GM19023 (cell line): ENCODE measurements around the gene BNC2.
"Not testable (repeated sequence)": the region's sequence is repeated elsewhere in the genome, so short reads cannot be mapped to it uniquely, and the experiment has no call there.

Source experiments
- ATAC-seq: cut with Tn5 transposase; IDR thresholded peaks from one replicate; pipeline ENCODE4 v1.9.1; 2021; ENCODE audit warnings: mild to moderate bottlenecking, moderate library complexity; ENCODE audit not compliant: unreplicated experiment

The BNC2 gene

GRCh38 chr9:16519001-16519400 is 351.5 kb downstream of the BNC2 start:
- ATAC-seq, result no peak

GRCh38 chr9:16516891-16517290 is 353.6 kb downstream of the BNC2 start:
- ATAC-seq, result no peak

DNA sequence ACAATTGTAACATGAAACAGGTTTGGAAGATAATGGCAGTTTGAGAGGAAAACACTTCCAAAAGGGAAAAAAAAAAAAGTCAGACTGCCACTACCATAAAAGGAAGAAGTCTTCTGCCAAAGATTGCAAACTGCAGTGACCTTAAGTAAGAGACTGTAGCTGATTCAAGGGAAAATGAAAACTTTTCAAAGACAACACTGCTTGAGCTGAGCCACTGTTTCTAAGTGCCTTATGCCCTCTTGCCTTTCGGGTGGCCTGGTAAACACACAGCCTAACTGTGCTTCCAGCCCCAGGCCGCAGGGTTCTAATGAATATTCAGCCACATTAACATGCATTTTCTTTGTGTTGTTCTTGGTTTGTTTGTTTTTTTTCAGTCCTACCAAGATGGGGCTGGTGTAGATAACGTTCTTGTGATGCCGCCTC is 354.6 kb downstream of the BNC2 start:
- ATAC-seq, result no peak

GRCh38 chr9:16515207-16515606 is 355.3 kb downstream of the BNC2 start:
- ATAC-seq, result no peak

- no peak for ATAC-seq
Measured at GRCh38 chr9:16514131-16514530, 356.3 kb downstream of the BNC2 start.

- ATAC-seq, result no peak
Measured at GRCh38 chr9:16512281-16512680, 358.2 kb downstream of the BNC2 start.

GRCh38 chr9:16510482-16510881 is 360.0 kb downstream of the BNC2 start:
- ATAC-seq, result no peak

GRCh38 chr9:16509997-16510396 is 360.5 kb downstream of the BNC2 start:
- no peak for ATAC-seq

- no peak for ATAC-seq
Measured at GRCh38 chr9:16505199-16505598, 365.3 kb downstream of the BNC2 start.

GRCh38 chr9:16501726-16502125 is 368.7 kb downstream of the BNC2 start:
- no peak for ATAC-seq

DNA sequence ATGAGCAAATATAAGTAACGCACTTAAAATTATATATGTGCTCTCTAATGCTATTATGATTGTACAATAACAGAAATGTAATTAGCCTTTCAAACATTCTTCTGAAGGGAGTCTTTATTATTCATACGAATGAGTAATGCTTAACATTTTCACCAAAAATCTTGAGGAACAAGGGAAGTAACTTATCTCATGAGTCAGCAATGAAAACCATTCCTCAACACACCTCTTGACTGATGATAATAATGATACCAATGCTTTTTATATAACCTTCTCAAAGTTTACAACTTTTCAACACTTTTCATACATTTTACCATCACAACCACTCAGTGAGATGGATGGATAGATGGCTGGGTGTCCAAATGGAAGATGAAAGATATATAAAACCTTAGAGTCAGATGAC is 369.3 kb downstream of the BNC2 start:
- ATAC-seq, result no peak

DNA sequence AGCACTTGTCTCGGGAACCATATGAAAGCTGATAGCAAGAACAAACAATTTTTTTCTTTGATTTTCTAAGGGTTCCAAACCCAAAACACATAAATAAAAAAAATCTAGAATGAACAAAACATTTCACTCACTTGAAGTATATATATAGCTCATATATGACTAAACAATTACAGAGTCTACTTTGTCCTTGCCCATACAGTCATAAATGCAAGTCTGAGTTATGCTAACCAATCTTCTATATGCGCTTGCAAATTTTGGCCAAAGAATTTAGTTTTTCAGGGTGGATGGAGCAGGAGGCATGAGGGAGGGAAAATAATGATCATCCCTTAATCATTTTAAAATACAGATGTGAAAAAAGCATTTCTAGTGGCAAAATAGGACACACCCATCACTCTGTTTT is 370.1 kb downstream of the BNC2 start:
- no peak for ATAC-seq

DNA sequence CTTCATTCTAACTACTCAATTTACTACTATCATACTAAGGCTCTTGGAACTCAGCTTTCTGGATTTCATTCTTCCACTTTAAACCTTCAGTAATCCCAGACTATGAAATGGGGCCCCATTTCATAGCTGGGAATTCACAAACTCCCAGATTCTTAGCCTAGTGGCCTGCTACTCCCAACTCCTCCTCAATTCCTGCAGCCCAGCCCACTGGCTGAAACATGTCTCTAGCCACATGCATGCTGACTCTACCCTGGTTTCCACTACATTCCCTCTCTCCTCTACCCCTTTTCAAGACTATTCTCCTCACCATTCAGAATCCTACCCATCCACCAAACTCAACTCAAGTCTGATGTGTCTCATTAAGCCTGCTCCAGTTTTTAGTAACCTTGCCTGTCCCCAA is 370.6 kb downstream of the BNC2 start:
- ATAC-seq, result no peak

DNA sequence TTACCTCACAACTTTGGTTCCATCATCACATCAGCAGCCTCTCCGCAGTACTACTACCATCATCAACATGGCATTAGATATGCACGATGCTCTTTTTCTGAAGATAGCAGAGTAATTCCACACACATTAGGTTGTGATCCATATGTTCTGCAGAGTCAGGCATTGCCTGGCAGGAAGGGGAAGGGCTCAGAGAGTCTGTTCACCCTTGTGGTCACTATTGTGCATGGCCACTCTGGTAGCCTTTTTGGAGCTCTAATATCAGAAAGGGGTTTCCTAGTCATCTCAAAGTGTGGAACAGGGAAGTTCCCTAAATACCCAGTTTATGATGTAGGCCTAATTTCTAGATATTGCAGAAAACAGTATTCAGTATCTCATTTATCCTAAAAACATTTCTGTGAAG is 373.6 kb downstream of the BNC2 start:
- no peak for ATAC-seq

DNA sequence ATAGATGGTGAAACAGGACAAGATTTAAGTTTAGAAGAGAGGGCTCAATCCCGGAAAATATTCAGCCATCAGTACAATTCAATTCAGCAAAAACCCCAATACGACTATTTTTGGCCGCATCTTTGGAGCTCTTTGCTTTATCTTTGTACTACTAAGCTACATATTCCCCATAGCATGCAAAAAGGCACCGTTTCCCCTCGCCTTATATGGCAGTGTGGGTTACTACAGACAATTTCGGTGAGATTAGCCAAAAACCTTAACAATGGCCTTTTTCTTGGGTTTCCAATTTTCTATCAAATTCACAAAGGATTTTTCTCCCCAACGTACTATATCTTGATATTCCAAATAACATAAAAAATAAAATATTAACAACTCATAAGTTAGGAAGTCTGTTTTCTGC is 382.6 kb downstream of the BNC2 start:
- no peak for ATAC-seq

DNA sequence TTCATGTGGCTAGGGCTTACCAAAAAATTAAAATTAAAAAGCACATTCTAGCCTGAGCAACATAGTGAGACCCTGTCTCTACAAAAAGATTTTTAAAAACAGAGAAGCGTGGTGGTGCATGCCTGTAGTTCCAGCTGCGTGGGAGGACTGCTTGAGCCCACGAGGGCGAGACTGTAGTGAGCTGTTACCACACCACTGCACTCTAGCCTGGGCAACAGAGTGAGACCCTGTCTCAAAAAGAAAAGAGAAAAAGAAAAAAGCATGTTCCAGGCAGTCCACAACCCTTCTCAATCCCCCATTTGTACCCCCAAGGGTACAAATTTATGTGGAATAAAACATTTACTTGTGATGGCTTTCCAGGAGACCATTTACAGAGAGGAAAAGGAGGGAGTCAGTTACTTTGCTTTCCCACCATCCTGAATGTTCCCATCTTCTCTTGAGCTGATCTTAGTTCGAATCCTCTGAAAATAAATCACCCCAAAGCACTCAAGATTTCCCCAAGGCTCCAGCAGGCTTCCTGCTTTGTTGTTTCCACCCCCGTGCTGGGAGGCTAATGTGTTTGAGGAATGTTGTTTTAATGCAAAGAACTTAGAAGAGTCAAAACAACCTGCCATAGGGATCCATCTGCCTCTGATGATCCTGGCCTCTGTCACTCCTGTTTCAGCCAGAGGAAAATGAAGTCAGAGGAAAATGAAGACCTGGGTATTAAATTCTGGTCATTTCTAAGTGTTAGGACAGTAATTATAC is 384.7 kb downstream of the BNC2 start:
- no peak for ATAC-seq

- no peak for ATAC-seq
Measured at GRCh38 chr9:16485160-16485559, 385.3 kb downstream of the BNC2 start.

- no peak for ATAC-seq
Measured at GRCh38 chr9:16484744-16485143, 385.7 kb downstream of the BNC2 start.

DNA sequence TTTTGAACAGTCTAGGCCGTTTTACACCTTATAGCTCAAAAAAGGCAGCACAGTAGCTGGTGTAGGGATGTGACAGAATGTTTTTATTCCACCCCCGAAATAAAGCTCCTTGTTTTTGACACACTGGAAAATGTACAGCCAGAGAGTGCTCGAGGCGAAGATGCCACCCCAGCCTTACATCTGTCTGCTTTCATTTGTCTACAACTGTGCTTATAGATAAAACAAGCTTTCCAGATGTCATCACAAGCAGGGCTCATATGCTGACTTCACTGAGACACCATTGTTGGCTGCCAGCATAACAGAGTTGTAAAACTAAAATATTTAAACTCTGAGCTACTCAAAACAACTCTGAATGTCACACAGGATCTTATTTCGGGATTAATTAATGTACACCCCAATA is 386.3 kb downstream of the BNC2 start:
- no peak for ATAC-seq

GRCh38 chr9:16482764-16483163 is 387.7 kb downstream of the BNC2 start:
- ATAC-seq, result no peak

DNA sequence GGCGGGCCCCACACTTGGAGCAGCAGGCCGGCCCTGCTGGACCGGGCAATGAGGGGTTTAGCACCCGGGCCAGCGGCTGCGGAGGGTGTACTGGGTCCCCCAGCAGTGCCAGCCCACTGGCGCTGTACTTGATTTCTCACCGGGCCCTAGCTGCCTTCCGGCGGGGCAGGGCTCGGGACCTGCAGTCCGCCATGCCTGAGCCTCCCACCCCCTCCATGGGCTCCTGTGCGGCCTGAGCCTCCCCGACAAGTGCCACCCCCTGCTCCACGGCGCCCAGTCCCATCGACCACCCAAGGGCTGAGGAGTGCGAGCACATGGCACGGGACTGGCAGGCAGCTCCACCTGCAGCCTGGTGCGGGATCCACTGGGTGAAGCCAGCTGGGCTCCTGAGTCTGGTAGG is 389.9 kb downstream of the BNC2 start:
- not testable (repeated sequence) for ATAC-seq

DNA sequence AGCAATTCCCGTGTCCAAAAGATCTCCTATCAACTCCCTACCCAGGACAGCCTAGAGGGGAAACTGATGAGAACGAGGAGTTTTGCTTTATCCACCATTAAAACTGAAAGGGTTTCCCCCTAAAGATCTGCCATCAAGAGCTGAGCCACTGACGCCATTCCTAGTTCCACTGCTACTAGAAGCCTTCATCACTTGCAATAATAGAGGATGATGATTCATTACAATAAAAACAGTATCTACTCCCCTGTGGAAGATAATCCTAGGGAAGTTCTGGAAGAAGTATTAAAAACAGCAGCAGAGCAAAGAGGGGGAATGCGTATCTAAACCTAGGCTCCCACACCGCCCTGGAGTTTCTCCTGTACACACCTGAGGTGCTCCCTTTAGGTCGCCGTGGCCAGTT is 394.5 kb downstream of the BNC2 start:
- ATAC-seq, result no peak

DNA sequence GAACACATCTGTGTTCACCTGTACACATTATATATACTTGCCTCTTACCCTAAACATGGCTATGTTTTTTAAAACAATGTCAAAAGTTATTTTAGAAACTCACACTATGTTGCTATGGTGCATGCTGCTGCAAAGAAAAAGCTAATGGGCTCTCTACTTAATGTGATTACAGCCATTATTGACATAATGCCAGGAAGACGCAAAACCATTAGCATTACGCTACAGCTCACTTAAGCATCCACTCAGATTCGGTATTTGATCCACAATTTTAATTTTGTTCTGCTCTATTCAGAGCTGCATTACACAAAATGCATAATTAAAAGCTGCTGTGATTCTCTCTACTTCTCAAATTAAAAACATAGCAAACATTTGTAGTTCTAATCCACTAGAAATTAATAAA is 395.2 kb downstream of the BNC2 start:
- ATAC-seq, result no peak
